Tibial artery (tissue), 4 donors: Measurements from ENCODE around the gene CAMSAP1.
A peak's percentile ranks its signal among the peaks of the same experiment; 100 is the strongest.

Experiments
- DNase-seq, 2 donors: peaks; one replicate each; pipeline ENCODE4 v3.0.0-alpha.2; 2019
- H3K27ac ChIP-seq, 2 donors: fragments of 200-600 bp; sonication (generic) in 1 of 2; 1 replicate in 1 of 2; 2 replicates in 1 of 2; pipeline ENCODE4 v1.5.1; 2018 to 2019; ENCODE audit warnings: mild to moderate bottlenecking in 1 of 2
- H3K27me3 ChIP-seq, 2 donors: fragments of 200-600 bp; sonication (generic) in 1 of 2; one replicate each; pipeline versions ENCODE4 v1.5.1 to v1.6.0; 2016 to 2019
- H3K36me3 ChIP-seq, 3 donors: fragments of 200-600 bp; sonication (generic) in 2 of 3; one replicate each; pipeline ENCODE4 v1.5.1; 2016 to 2019; ENCODE audit warnings: mild to moderate bottlenecking in 2 of 3
- H3K4me1 ChIP-seq, 4 donors: fragments of 200-600 bp; sonication (generic) in 2 of 4; 1 replicate in 3 of 4; 2 replicates in 1 of 4; pipeline ENCODE4 v1.5.1; 2016 to 2019
- H3K4me3 ChIP-seq, 2 donors: fragments of 200-600 bp; sonication (generic) in 1 of 2; 1 replicate in 1 of 2; 2 replicates in 1 of 2; pipeline ENCODE4 v1.5.1; 2018 to 2019; ENCODE audit warnings: mild to moderate bottlenecking in 2 of 2
- H3K9me3 ChIP-seq, 3 donors: fragments of 200-600 bp; sonication (generic) in 1 of 3; one replicate each; pipeline ENCODE4 v1.5.1; 2016 to 2019
- CTCF ChIP-seq, 2 experiments: fragments of 200-600 bp in 1 of 2; fragments of 450-650 bp in 1 of 2; IDR thresholded peaks; one replicate each; pipeline ENCODE4 v1.5.1; 2017 to 2019; ENCODE audit warnings: antibody characterized with exemption in 2 of 2, mild to moderate bottlenecking in 1 of 2, moderate library complexity in 1 of 2
- intact Hi-C: fragments of 100-400 bp; cut with DNase I; formaldehyde crosslinking; loops from one replicate; pipeline ENCODE4 v1.15.0; 2023; ENCODE audit warnings: low total_unique reads

CAMSAP1 gene

GRCh38 chr9:135876936-135877335 is 30.4 kb downstream of the CAMSAP1 start:
- Histone ChIP-seq H3K4me3 (no peak overlapping the region), H3K27me3 (no peaks in the 10 kb centered on the region), H3K27ac (no peak overlapping the region), H3K4me1 (peaks cover 0 to 15% (median 7%) of the 10 kb centered on the region in 4 donors), H3K9me3 (no peaks in the 10 kb centered on the region), H3K36me3 (peaks cover 0 to 17% (median 13%) of the 10 kb centered on the region in 3 donors)
- no peak for DNase-seq
- TF ChIP-seq CTCF (IDR thresholded peaks at IDR 0.05) = no peak
- intact Hi-C loops = no loop called here

GRCh38 chr9:135874859-135875258 is 32.5 kb downstream of the CAMSAP1 start:
- Histone ChIP-seq H3K27me3 (no peaks in the 10 kb centered on the region), H3K36me3 (no peaks in the 10 kb centered on the region), H3K9me3 (no peaks in the 10 kb centered on the region), H3K4me3 (no peak overlapping the region), H3K27ac (no peak overlapping the region), H3K4me1 (peaks cover 0 to 15% (median 7%) of the 10 kb centered on the region in 4 donors)
- no peak for DNase-seq
- no peak for TF ChIP-seq CTCF (IDR thresholded peaks at IDR 0.05)
- intact Hi-C loops = no loop called here

- Histone ChIP-seq H3K27ac (no peak overlapping the region), H3K4me1 (no peaks in the 10 kb centered on the region), H3K27me3 (no peaks in the 10 kb centered on the region), H3K36me3 (peaks cover 0 to 12% (median 0%) of the 10 kb centered on the region in 3 donors), H3K9me3 (no peaks in the 10 kb centered on the region), H3K4me3 (no peak overlapping the region)
- no peak for TF ChIP-seq CTCF (IDR thresholded peaks at IDR 0.05)
- DNase-seq = no peak
- intact Hi-C loops = no loop called here
Measured at GRCh38 chr9:135869909-135870308, 37.4 kb downstream of the CAMSAP1 start.

- H3K4me1 ChIP-seq = peaks cover 0 to 5% (median 1%) of the 10 kb centered on the region in 4 donors
- H3K36me3 ChIP-seq = peaks cover 0 to 22% (median 0%) of the 10 kb centered on the region in 3 donors
- H3K4me3 ChIP-seq = no peak overlapping the region
- no peak for DNase-seq
- intact Hi-C loops = loop anchor here (2.0 kb wide), 1 partner anchor 43 kb away; no protein-coding TSS in a partner anchor
- H3K27me3 ChIP-seq = no peaks in the 10 kb centered on the region
- no peak for TF ChIP-seq CTCF (IDR thresholded peaks at IDR 0.05)
- H3K27ac ChIP-seq = no peak overlapping the region
- no peaks in the 10 kb centered on the region for H3K9me3 ChIP-seq
Measured at GRCh38 chr9:135865531-135865930, 41.8 kb downstream of the CAMSAP1 start.

GRCh38 chr9:135864447-135865049 is 42.8 kb downstream of the CAMSAP1 start:
- Histone ChIP-seq H3K27me3 (no peaks in the 10 kb centered on the region), H3K4me1 (peaks cover 0 to 5% (median 1%) of the 10 kb centered on the region in 4 donors), H3K36me3 (peaks cover 0 to 23% (median 0%) of the 10 kb centered on the region in 3 donors), H3K4me3 (no peak overlapping the region), H3K9me3 (no peaks in the 10 kb centered on the region), H3K27ac (no peak overlapping the region)
- intact Hi-C loops = loop anchor here (2.0 kb wide), 1 partner anchor 44 kb away; no protein-coding TSS in a partner anchor
- DNase-seq = peak; percentile 59 to 71
- TF ChIP-seq CTCF (IDR thresholded peaks at IDR 0.05) = peak; percentile 65 to 80
